ENCODE measurements around the gene ARHGEF4. TPM values are rescaled to one million over a fixed set of nuclear protein-coding genes. Genes with fewer than 3 reads are reported as not detected.

The ARHGEF4 gene
- total and polyA plus RNA-seq, 2 experiments from 2014 or later, result 26.0 to 82.2 TPM

DNA sequence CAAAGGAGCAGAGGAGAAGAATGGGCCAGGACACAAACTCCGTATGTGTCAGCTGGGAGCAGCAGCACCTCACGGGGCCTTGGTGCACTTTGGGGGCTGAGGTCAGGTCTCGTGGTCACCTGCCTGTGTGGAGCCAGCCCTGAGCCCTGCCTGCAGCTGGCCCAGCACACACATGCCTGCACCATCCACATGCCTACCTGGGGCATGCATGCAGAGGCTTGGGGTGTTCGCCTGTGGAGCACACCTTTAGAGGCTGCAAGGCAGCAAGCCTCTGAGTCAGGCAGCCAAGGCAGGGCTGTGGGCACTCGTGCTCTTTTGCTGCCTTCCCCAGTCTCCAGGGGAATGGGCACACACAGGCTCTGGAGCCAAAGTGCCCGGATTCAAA lies 36.0 kb downstream of the ARHGEF4 start:
- Histone ChIP-seq H3K9me3 (ENCODE audit: low read depth) (no peaks in the 10 kb centered on the region), H3K4me1 (ENCODE audit: low read depth) (no peaks in the 10 kb centered on the region), H3K4me3 (no peak overlapping the region), H3K27ac (no peak overlapping the region), H3K27me3 (no peaks in the 10 kb centered on the region), H3K36me3 (no peaks in the 10 kb centered on the region)
- TF ChIP-seq, protein P1, sequence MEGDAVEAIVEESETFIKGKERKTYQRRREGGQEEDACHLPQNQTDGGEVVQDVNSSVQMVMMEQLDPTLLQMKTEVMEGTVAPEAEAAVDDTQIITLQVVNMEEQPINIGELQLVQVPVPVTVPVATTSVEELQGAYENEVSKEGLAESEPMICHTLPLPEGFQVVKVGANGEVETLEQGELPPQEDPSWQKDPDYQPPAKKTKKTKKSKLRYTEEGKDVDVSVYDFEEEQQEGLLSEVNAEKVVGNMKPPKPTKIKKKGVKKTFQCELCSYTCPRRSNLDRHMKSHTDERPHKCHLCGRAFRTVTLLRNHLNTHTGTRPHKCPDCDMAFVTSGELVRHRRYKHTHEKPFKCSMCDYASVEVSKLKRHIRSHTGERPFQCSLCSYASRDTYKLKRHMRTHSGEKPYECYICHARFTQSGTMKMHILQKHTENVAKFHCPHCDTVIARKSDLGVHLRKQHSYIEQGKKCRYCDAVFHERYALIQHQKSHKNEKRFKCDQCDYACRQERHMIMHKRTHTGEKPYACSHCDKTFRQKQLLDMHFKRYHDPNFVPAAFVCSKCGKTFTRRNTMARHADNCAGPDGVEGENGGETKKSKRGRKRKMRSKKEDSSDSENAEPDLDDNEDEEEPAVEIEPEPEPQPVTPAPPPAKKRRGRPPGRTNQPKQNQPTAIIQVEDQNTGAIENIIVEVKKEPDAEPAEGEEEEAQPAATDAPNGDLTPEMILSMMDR (IDR thresholded peaks at IDR 0.05; ENCODE audit: low read depth, low read length), result no peak
- DNase-seq (ENCODE audit: low read depth in 1 of 2, low spot score in 1 of 2), result no peak

DNA sequence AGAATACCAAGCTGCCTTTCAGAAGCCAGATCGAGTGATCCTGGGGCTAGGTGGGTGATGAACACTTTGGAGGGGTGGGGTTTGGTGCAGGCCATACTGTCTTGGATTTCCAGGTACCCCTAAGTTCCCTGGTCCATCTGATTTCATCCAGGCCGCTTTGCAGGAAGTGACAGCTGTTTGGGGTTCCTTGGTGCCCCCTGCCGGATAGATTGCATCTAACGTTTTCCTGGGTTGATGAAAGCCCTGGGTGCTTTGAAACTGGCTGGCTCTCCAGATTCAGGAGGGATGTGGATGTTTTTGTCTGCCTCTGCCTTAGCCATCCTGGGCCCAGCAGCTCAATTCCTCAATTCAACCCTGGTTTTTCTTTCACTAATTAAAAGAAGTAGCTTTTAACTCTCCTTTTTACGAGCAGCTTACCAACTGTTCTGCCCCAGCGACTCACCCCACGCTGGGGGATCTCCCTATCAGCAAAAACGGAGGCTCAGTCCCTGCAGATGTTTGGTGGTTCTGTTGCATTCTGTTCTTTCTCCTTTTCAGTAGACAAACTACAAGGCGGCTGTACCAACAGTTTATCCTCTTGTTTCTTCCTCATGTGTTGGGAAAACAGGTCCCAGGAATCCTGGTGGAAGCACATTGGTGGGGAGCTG lies 37.1 kb downstream of the ARHGEF4 start:
- no peaks in the 10 kb centered on the region for H3K27me3 ChIP-seq
- TF ChIP-seq, protein P1 (IDR thresholded peaks at IDR 0.05; ENCODE audit: low read depth, low read length), result peak; percentile 82
- no peaks in the 10 kb centered on the region for H3K4me1 ChIP-seq (ENCODE audit: low read depth)
- H3K4me3 ChIP-seq, result no peak overlapping the region
- peak; percentile 78 to 80 for DNase-seq (ENCODE audit: low read depth in 1 of 2, low spot score in 1 of 2)
- H3K27ac ChIP-seq, result no peak overlapping the region
- no peaks in the 10 kb centered on the region for H3K36me3 ChIP-seq
- no peaks in the 10 kb centered on the region for H3K9me3 ChIP-seq (ENCODE audit: low read depth)

DNA sequence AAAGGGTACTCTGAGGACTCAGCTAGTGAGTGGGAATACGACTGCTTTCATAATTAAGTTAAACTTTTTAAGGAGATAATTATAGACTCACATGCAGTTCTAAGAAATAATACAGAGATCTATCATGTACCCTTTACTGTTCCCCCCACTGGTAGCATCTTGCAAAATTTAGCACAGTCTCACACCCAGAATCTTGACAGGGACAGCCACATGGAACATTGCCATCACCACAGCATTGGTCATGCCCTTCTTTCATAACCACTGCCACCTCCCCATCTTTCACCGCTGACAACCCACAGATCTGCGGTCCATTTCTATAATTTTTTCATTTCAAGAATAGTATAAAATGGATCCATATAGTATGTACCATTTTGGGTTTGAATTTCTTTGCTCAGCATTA lies 37.8 kb downstream of the ARHGEF4 start:
- H3K27me3 ChIP-seq, result no peaks in the 10 kb centered on the region
- no peaks in the 10 kb centered on the region for H3K9me3 ChIP-seq (ENCODE audit: low read depth)
- H3K4me3 ChIP-seq, result no peak overlapping the region
- DNase-seq (ENCODE audit: low read depth in 1 of 2, low spot score in 1 of 2), result no peak
- no peaks in the 10 kb centered on the region for H3K4me1 ChIP-seq (ENCODE audit: low read depth)
- H3K36me3 ChIP-seq, result no peaks in the 10 kb centered on the region
- TF ChIP-seq, protein P1 (IDR thresholded peaks at IDR 0.05; ENCODE audit: low read depth, low read length), result no peak
- H3K27ac ChIP-seq, result no peak overlapping the region

DNA sequence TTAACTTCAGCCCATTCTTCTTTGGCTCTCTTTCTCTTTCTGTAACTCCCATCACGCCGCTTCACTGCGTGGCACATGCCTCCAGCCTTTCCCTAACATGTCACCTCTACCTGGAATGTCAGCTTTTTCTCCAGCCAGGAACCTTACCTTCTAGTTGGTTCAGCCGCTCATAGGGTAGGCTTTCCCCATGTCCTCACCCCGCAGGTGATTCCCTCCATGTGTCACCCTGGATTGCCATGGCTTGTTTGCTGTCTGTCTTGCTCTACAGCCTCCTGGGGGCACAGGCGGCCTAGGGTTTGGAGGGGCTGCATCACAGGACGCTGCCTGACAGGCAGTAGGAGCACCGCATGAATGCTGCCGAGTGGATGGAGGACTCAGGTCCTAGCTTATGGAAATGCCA lies 39.2 kb downstream of the ARHGEF4 start:
- TF ChIP-seq, protein P1 (IDR thresholded peaks at IDR 0.05; ENCODE audit: low read depth, low read length), result no peak
- no peaks in the 10 kb centered on the region for H3K9me3 ChIP-seq (ENCODE audit: low read depth)
- H3K36me3 ChIP-seq, result no peaks in the 10 kb centered on the region
- no peaks in the 10 kb centered on the region for H3K4me1 ChIP-seq (ENCODE audit: low read depth)
- H3K27ac ChIP-seq, result no peak overlapping the region
- DNase-seq (ENCODE audit: low read depth in 1 of 2, low spot score in 1 of 2), result no peak
- no peaks in the 10 kb centered on the region for H3K27me3 ChIP-seq
- H3K4me3 ChIP-seq, result no peak overlapping the region

DNA sequence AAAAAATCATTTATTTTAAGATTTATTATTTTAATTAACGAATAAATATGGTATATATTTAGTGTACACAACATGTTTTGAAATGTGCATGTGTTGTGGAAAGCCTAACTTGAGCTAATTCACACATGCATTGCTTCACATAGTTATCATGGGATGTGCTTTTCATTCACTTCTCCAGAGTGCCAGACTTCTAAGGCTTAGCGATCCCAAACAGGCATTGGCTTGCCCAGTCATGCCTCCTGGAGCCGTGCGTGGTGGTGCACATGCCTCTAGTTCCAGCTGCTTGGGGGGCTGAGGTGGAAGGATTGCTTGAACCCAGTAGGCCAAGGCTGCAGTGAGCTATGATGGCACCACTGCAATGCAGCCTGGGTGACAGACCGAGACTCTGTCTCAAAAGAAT lies 40.5 kb downstream of the ARHGEF4 start:
- H3K4me3 ChIP-seq, result no peak overlapping the region
- no peaks in the 10 kb centered on the region for H3K36me3 ChIP-seq
- H3K27ac ChIP-seq, result no peak overlapping the region
- TF ChIP-seq, protein P1 (IDR thresholded peaks at IDR 0.05; ENCODE audit: low read depth, low read length), result no peak
- DNase-seq (ENCODE audit: low read depth in 1 of 2, low spot score in 1 of 2), result no peak
- H3K9me3 ChIP-seq (ENCODE audit: low read depth), result no peaks in the 10 kb centered on the region
- no peaks in the 10 kb centered on the region for H3K27me3 ChIP-seq
- no peaks in the 10 kb centered on the region for H3K4me1 ChIP-seq (ENCODE audit: low read depth)
